Activated naive CD4-positive, alpha-beta T cell treated with anti-CD3 and anti-CD28 coated beads for 36 hours (primary cell): ENCODE results near the gene ATP2C1. TPM values are rescaled to one million over a fixed set of nuclear protein-coding genes. Genes with fewer than 3 reads are reported as not detected.
"Not testable (repeated sequence)": the region's sequence is repeated elsewhere in the genome, so short reads cannot be mapped to it uniquely, and the experiment has no call there.

Source experiments
- CTCF ChIA-PET: fragments of 350-600 bp; sonication (Branson Sonifier 250); formaldehyde crosslinking; loops from one replicate; lab custom pipeline; 2021; ENCODE audit warnings: antibody characterized with exemption; lab: Charles Lee
- DNase-seq: peaks from one replicate; pipeline ENCODE4 v3.0.0-alpha.2; 2020
- H3K27ac Mint-ChIP-seq: one replicate; pipeline ENCODE4 v1.8.0; 2021; ENCODE audit warnings: mild to moderate bottlenecking, mixed read lengths
- H3K27me3 Mint-ChIP-seq: one replicate; pipeline ENCODE4 v1.8.0; 2021; ENCODE audit warnings: low read depth, mixed read lengths
- H3K36me3 Mint-ChIP-seq: one replicate; pipeline ENCODE4 v1.8.0; 2021; ENCODE audit warnings: low read depth, mixed read lengths
- H3K4me1 Mint-ChIP-seq: one replicate; pipeline ENCODE4 v1.8.0; 2021; ENCODE audit warnings: low read depth, mixed read lengths
- H3K4me3 Mint-ChIP-seq: one replicate; pipeline ENCODE4 v1.8.0; 2021; ENCODE audit warnings: mild to moderate bottlenecking, moderate library complexity, mixed read lengths
- H3K9me3 Mint-ChIP-seq: one replicate; pipeline ENCODE4 v1.8.0; 2021; ENCODE audit warnings: mixed read lengths
- intact Hi-C: fragments of 100-400 bp; cut with micrococcal nuclease; formaldehyde crosslinking; loops from one replicate; pipeline ENCODE4 v1.15.1; 2023
- total RNA-seq, 2 experiments: library from RNA; stranded (reverse); gene quantifications; one replicate each; pipeline ENCODE4 v1.2.3, GENCODE V29; 2021

ATP2C1 gene
- total RNA-seq, 2 experiments from 2014 or later = 41.2 to 44.9 TPM

- CTCF ChIA-PET = interaction anchor here (1.0 to 1.1 kb wide), 2 partner anchors 17 to 145 kb away, joined by 3 read pairs; no protein-coding TSS in a partner anchor
Measured at GRCh38 chr3:131038326-131038725, 144.4 kb downstream of the ATP2C1 start.

GRCh38 chr3:131042271-131042985 lies 148.5 kb downstream of the ATP2C1 start:
- H3K36me3 Mint-ChIP-seq = peaks cover 12% of the 10 kb centered on the region
- peak; percentile 73 for DNase-seq
- intact Hi-C loops, H3K4me3 Mint-ChIP-seq, H3K27me3 Mint-ChIP-seq: not testable (repeated sequence)
- CTCF ChIA-PET = interaction anchor here (1.3 kb wide), 1 partner anchor 9 kb away, joined by 4 read pairs; no protein-coding TSS in a partner anchor
- peaks cover 38% of the 10 kb centered on the region for H3K9me3 Mint-ChIP-seq
- peak overlapping the region; percentile 74 for H3K27ac Mint-ChIP-seq
- H3K4me1 Mint-ChIP-seq = peaks cover 16% of the 10 kb centered on the region

More at GRCh38 chr3:131038326-131038725, 144.4 kb downstream of the ATP2C1 start:
- intact Hi-C loops = loop anchor here (5.0 kb wide), 1 partner anchor 104 kb away; no protein-coding TSS in a partner anchor
- Mint-ChIP-seq H3K36me3 (peaks cover 1% of the 10 kb centered on the region), H3K27ac (no peak overlapping the region), H3K4me1 (peaks cover 16% of the 10 kb centered on the region), H3K4me3 (no peak overlapping the region), H3K9me3 (peaks cover 7% of the 10 kb centered on the region), H3K27me3 (no peaks in the 10 kb centered on the region)
- DNase-seq = no peak

DNA sequence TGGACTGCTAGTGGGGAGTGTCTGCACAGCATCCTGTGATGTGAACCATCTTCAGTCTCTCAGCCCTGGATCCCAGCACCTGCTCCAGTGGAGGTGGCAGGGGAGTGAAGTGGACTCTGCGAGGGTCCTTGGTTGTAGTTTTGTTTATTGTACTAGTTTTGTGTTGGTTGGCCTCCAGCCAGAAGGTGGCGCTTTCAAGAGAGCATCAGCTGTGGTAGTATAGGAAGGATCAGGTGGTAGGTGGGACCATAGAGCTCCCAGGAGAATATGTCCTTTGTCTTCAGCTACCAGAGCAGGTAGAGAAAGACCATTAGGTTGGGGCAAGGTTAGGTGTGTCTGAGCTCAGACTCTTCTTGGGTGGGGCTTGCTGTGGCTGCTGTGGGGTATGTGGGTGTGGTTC lies 153.7 kb downstream of the ATP2C1 start:
- Mint-ChIP-seq H3K27ac (no peak overlapping the region), H3K36me3 (peaks cover 12% of the 10 kb centered on the region), H3K4me3 (no peak overlapping the region), H3K9me3 (peaks cover 33% of the 10 kb centered on the region), H3K27me3 (no peaks in the 10 kb centered on the region), H3K4me1 (peaks cover 4% of the 10 kb centered on the region)
- intact Hi-C loops = no loop called here
- no peak for DNase-seq
- CTCF ChIA-PET = interaction anchor here (1.1 kb wide), 1 partner anchor 30 kb away, joined by 3 read pairs; no protein-coding TSS in a partner anchor

DNA sequence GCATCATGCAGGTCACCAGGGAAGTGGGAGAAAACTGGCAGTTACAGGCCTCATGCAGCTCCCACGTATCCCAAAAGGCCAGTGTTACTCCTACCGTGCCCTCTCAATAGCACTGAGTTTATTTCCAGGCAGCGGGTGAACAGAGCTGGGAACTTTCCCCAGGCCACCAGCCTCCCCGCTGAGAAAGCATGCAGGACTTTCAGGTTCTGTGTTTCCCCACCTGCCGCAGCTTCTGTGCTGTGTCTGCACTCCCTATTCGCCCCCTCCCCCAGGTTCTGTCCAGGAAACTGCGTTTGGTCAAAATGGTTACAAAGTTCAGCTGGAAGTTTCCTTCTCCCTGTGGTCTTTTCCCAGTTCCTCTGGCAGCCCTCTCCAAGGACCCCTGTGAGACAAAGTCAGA lies 154.1 kb downstream of the ATP2C1 start:
- CTCF ChIA-PET = interaction anchor here (1.1 to 1.2 kb wide), 2 partner anchors 15 to 30 kb away, joined by 3 to 5 read pairs; no protein-coding TSS in a partner anchor
- no peak for DNase-seq
- no peaks in the 10 kb centered on the region for H3K27me3 Mint-ChIP-seq

GRCh38 chr3:131050001-131050400 lies 156.1 kb downstream of the ATP2C1 start:
- Mint-ChIP-seq H3K4me3 (no peak overlapping the region), H3K4me1 (no peaks in the 10 kb centered on the region), H3K27me3 (no peaks in the 10 kb centered on the region), H3K36me3 (peaks cover 1% of the 10 kb centered on the region), H3K27ac (no peak overlapping the region), H3K9me3 (peaks cover 15% of the 10 kb centered on the region)
- no peak for DNase-seq
- CTCF ChIA-PET = interaction anchor here (0.6 kb wide), 1 partner anchor 17 kb away, joined by 4 read pairs; no protein-coding TSS in a partner anchor
- intact Hi-C loops = no loop called here

More for the DNA sequence above, 154.1 kb downstream of the ATP2C1 start:
- Mint-ChIP-seq H3K4me1 (no peaks in the 10 kb centered on the region), H3K4me3 (no peak overlapping the region), H3K36me3 (peaks cover 12% of the 10 kb centered on the region), H3K27ac (no peak overlapping the region), H3K9me3 (peaks cover 33% of the 10 kb centered on the region)
- intact Hi-C loops = no loop called here

GRCh38 chr3:131053043-131053859 lies 159.4 kb downstream of the ATP2C1 start:
- CTCF ChIA-PET = interaction anchor here (1.2 to 1.3 kb wide), 2 partner anchors 20 to 21 kb away, joined by 3 read pairs; no protein-coding TSS in a partner anchor
- intact Hi-C loops = no loop called here

More at GRCh38 chr3:131053043-131053859, 159.4 kb downstream of the ATP2C1 start:
- no peaks in the 10 kb centered on the region for H3K9me3 Mint-ChIP-seq
- H3K36me3 Mint-ChIP-seq = no peaks in the 10 kb centered on the region
- no peak overlapping the region for H3K4me3 Mint-ChIP-seq
- DNase-seq = no peak
- no peak overlapping the region for H3K27ac Mint-ChIP-seq
- no peaks in the 10 kb centered on the region for H3K27me3 Mint-ChIP-seq
- H3K4me1 Mint-ChIP-seq = no peaks in the 10 kb centered on the region

Other genes starting within 250 kb of the ATP2C1 start
- gene PIK3R4, start 147.3 kb upstream of the ATP2C1 start, total RNA-seq = 10 to 100 TPM; 25.8 to 28.6 TPM
- 10 to 100 TPM; 10.8 to 11.2 TPM for gene ASTE1, start 132.7 kb downstream of the ATP2C1 start, total RNA-seq
- gene NEK11, start 132.8 kb downstream of the ATP2C1 start, total RNA-seq = 1 to 10 TPM; 1.1 to 1.9 TPM